LNCaP clone FGC (cell line): ENCODE measurements around the gene FGF18.

ENCODE experiments used
- DNase-seq: peaks from one replicate; pipeline ENCODE4 v3.0.0-alpha.2; 2011; ENCODE audit warnings: low read depth
- H3K4me3 ChIP-seq: 2 replicates; pipeline ENCODE4 v1.5.1; 2011; ENCODE audit warnings: mild to moderate bottlenecking, low read depth, low read length, control low read depth
- CTCF ChIP-seq: IDR thresholded peaks from 2 replicates; pipeline ENCODE4 v1.5.1; 2012; ENCODE audit warnings: mild to moderate bottlenecking; ENCODE audit not compliant: control insufficient read depth, insufficient read depth; ENCODE audit errors: extremely low read depth

The FGF18 gene

GRCh38 chr5:171415115-171415730 is 4.2 kb upstream of the FGF18 start:
- no peak for TF ChIP-seq CTCF
- DNase-seq, result peak; percentile 32
- no peak overlapping the region for H3K4me3 ChIP-seq

GRCh38 chr5:171416160-171417049 is 3.0 kb upstream of the FGF18 start:
- TF ChIP-seq CTCF, result no peak
- DNase-seq, result no peak
- no peak overlapping the region for H3K4me3 ChIP-seq

- peak; percentile 99 for TF ChIP-seq CTCF
- no peak overlapping the region for H3K4me3 ChIP-seq
- DNase-seq, result peak; percentile 39
These were observed 998 bp upstream of the FGF18 start for GRCh38 chr5:171418316-171418981.

- DNase-seq, result no peak
- TF ChIP-seq CTCF, result no peak
- H3K4me3 ChIP-seq, result no peak overlapping the region
These were observed 412 bp downstream of the FGF18 start for GRCh38 chr5:171419688-171420430.

GRCh38 chr5:171420431-171421241 is 1.2 kb downstream of the FGF18 start:
- no peak for DNase-seq
- no peak for TF ChIP-seq CTCF

More at GRCh38 chr5:171420431-171421241, 1.2 kb downstream of the FGF18 start:
- no peak overlapping the region for H3K4me3 ChIP-seq
